Mammary epithelial cell (primary cell): Measurements from ENCODE around the gene PITX1.

ENCODE experiments used
- CTCF ChIP-seq, 2 donors: IDR thresholded peaks in 1 of 2; conservative IDR thresholded peaks in 1 of 2; 2 replicates each; pipeline ENCODE4 v1.5.1; 2011 to 2012; ENCODE audit warnings: inconsistent platforms in 2 of 2, low read length in 2 of 2, mild to moderate bottlenecking in 2 of 2, control low read depth in 1 of 2, low read depth in 1 of 2; ENCODE audit not compliant: insufficient read depth in 1 of 2; ENCODE audit errors: extremely low read depth in 1 of 2
- EZH2 ChIP-seq: IDR thresholded peaks from 2 replicates; pipeline ENCODE4 v1.6.1; 2012; ENCODE audit warnings: low read length, inconsistent platforms, borderline replicate concordance

- TF ChIP-seq EZH2 (no peak), CTCF (conservative IDR thresholded peaks at IDR 0.05 in 1 of 2, IDR thresholded peaks at IDR 0.05 in 1 of 2; ENCODE audit: extremely low read depth in 1 of 2, insufficient read depth in 1 of 2, low read depth in 1 of 2, low read length in 2 of 2) (no peak)
Observed at GRCh38 chr5:134994560-134995156, 39.4 kb downstream of the PITX1 start.
